GM21576 (cell line): Measurements from ENCODE around the gene WNK2.
"Not testable (repeated sequence)": the region's sequence is repeated elsewhere in the genome, so short reads cannot be mapped to it uniquely, and the experiment has no call there.

Experiments used
- ATAC-seq: cut with Tn5 transposase; IDR thresholded peaks from one replicate; pipeline ENCODE4 v1.9.1; 2021; ENCODE audit warnings: mild to moderate bottlenecking, moderate library complexity; ENCODE audit not compliant: unreplicated experiment

Gene WNK2

GRCh38 chr9:93304574-93305496 is 120.9 kb downstream of the WNK2 start:
- ATAC-seq = no peak

GRCh38 chr9:93305497-93306020 is 121.6 kb downstream of the WNK2 start:
- ATAC-seq = no peak

GRCh38 chr9:93306081-93306480 is 122.1 kb downstream of the WNK2 start:
- ATAC-seq = no peak

- no peak for ATAC-seq
Measured at GRCh38 chr9:93306579-93307091, 122.7 kb downstream of the WNK2 start.

GRCh38 chr9:93307468-93308157 is 123.7 kb downstream of the WNK2 start:
- ATAC-seq = no peak

GRCh38 chr9:93308158-93308602 is 124.2 kb downstream of the WNK2 start:
- ATAC-seq = no peak

GRCh38 chr9:93308676-93309075 is 124.7 kb downstream of the WNK2 start:
- ATAC-seq = no peak

- ATAC-seq = no peak
Measured at GRCh38 chr9:93309889-93310425, 126.0 kb downstream of the WNK2 start.

GRCh38 chr9:93315118-93315517 is 131.2 kb downstream of the WNK2 start:
- ATAC-seq = no peak

- ATAC-seq = no peak
Measured at GRCh38 chr9:93315960-93316359, 132.0 kb downstream of the WNK2 start.

GRCh38 chr9:93316726-93317494 is 133.0 kb downstream of the WNK2 start:
- ATAC-seq = no peak

- ATAC-seq = no peak
Measured at GRCh38 chr9:93317495-93318094, 133.7 kb downstream of the WNK2 start.

- no peak for ATAC-seq
Measured at GRCh38 chr9:93318480-93318879, 134.5 kb downstream of the WNK2 start.

GRCh38 chr9:93319301-93319991 is 135.5 kb downstream of the WNK2 start:
- ATAC-seq = no peak

GRCh38 chr9:93319992-93320500 is 136.1 kb downstream of the WNK2 start:
- ATAC-seq = no peak

- ATAC-seq = no peak
Measured at GRCh38 chr9:93320591-93321219, 136.8 kb downstream of the WNK2 start.

GRCh38 chr9:93321220-93321610 is 137.3 kb downstream of the WNK2 start:
- no peak for ATAC-seq

- ATAC-seq = not testable (repeated sequence)
Measured at GRCh38 chr9:93323446-93323954, 139.6 kb downstream of the WNK2 start.
